Suprapubic skin (tissue), 4 donors: Measurements from ENCODE around the gene CCSER2. TPM values are rescaled to one million over a fixed set of nuclear protein-coding genes. Genes with fewer than 3 reads are reported as not detected.

Source experiments
- DNase-seq, 2 donors: peaks; one replicate each; pipeline ENCODE4 v3.0.0-alpha.2; 2019; ENCODE audit warnings: low spot score in 2 of 2
- H3K27ac ChIP-seq: fragments of 200-600 bp; sonication (generic); one replicate; pipeline ENCODE4 v1.5.1; 2019
- H3K27me3 ChIP-seq: fragments of 200-600 bp; sonication (generic); one replicate; pipeline ENCODE4 v1.5.1; 2019
- H3K36me3 ChIP-seq: fragments of 200-600 bp; sonication (generic); one replicate; pipeline ENCODE4 v1.5.1; 2019
- H3K4me1 ChIP-seq: fragments of 200-600 bp; sonication (generic); one replicate; pipeline ENCODE4 v1.5.1; 2019
- H3K4me3 ChIP-seq: fragments of 200-600 bp; sonication (generic); one replicate; pipeline ENCODE4 v1.5.1; 2019; ENCODE audit warnings: mild to moderate bottlenecking
- H3K9me3 ChIP-seq: fragments of 200-600 bp; sonication (generic); one replicate; pipeline ENCODE4 v1.5.1; 2019
- EP300 ChIP-seq: sonication (generic); formaldehyde crosslinking; IDR thresholded peaks from one replicate; pipeline ENCODE4 v1.6.1; 2017; ENCODE audit warnings: antibody characterized with exemption
- POLR2A ChIP-seq, 2 donors: fragments of 450-650 bp; IDR thresholded peaks; one replicate each; pipeline ENCODE4 v1.6.1; 2017; ENCODE audit warnings: antibody characterized with exemption in 2 of 2, mild to moderate bottlenecking in 2 of 2, moderate library complexity in 2 of 2
- POLR2AphosphoS5 ChIP-seq, 3 donors: sonication (generic); formaldehyde crosslinking; IDR thresholded peaks; one replicate each; pipeline ENCODE4 v1.6.1; 2017; ENCODE audit warnings: antibody characterized with exemption in 3 of 3
- WGBS: methylation state at CpG from one replicate; pipeline ENCODE4 v1.1.5; 2018; 5-methylcytosine and 5-hydroxymethylcytosine counted together
- total RNA-seq, 4 donors: library from RNA; depleted of rRNA; stranded (reverse); fragments of >200 nt; gene quantifications; one replicate each; pipeline ENCODE4 v1.1.0, GENCODE V29; 2016
- TF ChIP-seq, protein P1 (sequence below), 2 donors: fragments of 200-600 bp in 1 of 2; fragments of 450-650 bp in 1 of 2; sonication (generic) in 1 of 2; IDR thresholded peaks; one replicate each; pipeline ENCODE4 v1.5.1; 2016 to 2019; ENCODE audit warnings: antibody characterized with exemption in 2 of 2, mild to moderate bottlenecking in 1 of 2, moderate library complexity in 1 of 2

The CCSER2 gene
- total RNA-seq, 4 donors from 2014 or later, result 39.8 to 52.7 (median 47.9) TPM

DNA sequence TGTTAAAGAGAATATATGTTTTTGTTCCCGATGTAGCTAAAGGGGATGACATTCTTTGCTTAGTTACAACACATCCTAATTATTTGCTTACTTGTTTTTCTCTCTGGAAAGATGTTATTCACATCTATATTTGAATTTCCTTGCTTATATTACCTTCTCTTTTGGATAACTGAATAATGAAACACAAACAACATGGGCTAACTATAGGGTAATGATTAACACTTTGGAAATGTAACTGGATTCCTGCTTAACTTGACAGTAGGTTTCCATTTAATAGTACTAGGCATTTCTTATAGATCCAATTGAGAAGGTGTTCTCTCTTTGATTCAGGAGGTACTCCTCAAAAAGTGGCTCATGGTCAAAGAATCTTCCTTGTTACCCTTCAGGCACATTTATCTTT, 141.1 kb downstream of the CCSER2 start:
- peaks cover 16% of the 10 kb centered on the region for H3K36me3 ChIP-seq
- no peak for DNase-seq
- no peak overlapping the region for H3K4me3 ChIP-seq
- no peaks in the 10 kb centered on the region for H3K9me3 ChIP-seq
- no peaks in the 10 kb centered on the region for H3K27me3 ChIP-seq
- TF ChIP-seq, protein P1, sequence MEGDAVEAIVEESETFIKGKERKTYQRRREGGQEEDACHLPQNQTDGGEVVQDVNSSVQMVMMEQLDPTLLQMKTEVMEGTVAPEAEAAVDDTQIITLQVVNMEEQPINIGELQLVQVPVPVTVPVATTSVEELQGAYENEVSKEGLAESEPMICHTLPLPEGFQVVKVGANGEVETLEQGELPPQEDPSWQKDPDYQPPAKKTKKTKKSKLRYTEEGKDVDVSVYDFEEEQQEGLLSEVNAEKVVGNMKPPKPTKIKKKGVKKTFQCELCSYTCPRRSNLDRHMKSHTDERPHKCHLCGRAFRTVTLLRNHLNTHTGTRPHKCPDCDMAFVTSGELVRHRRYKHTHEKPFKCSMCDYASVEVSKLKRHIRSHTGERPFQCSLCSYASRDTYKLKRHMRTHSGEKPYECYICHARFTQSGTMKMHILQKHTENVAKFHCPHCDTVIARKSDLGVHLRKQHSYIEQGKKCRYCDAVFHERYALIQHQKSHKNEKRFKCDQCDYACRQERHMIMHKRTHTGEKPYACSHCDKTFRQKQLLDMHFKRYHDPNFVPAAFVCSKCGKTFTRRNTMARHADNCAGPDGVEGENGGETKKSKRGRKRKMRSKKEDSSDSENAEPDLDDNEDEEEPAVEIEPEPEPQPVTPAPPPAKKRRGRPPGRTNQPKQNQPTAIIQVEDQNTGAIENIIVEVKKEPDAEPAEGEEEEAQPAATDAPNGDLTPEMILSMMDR (IDR thresholded peaks at IDR 0.05), result no peak
- TF ChIP-seq EP300 (no peak), POLR2AphosphoS5 (IDR thresholded peaks at IDR 0.05) (no peak), POLR2A (IDR thresholded peaks at IDR 0.05) (no peak)
- 82% methylated on average over 1 of the region's 1 CpG for WGBS
- H3K27ac ChIP-seq, result no peak overlapping the region
- H3K4me1 ChIP-seq, result no peaks in the 10 kb centered on the region

DNA sequence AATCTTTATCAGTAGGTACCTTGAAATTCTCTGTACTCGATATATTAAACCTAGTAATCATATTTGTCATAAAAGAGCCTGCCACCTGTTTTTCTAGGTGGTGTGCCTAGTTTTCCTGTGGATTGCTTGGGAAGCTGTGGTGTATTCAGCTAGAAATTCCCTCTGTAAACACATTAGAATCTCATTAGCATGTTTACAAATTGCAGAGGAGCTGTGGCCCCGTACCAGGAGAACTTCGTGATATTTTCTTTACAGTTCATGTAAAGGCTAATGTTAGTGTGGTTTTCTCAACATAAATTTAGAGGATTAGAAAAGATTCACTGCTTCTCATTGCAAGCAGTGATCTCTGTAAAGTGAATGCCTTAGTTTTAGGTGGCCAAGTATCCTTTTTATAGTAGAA, 144.7 kb downstream of the CCSER2 start:
- Histone ChIP-seq H3K9me3 (no peaks in the 10 kb centered on the region), H3K4me3 (no peak overlapping the region), H3K4me1 (no peaks in the 10 kb centered on the region), H3K36me3 (peaks cover 11% of the 10 kb centered on the region), H3K27me3 (no peaks in the 10 kb centered on the region), H3K27ac (no peak overlapping the region)
- DNase-seq, result no peak
- TF ChIP-seq EP300, result no peak
- TF ChIP-seq, protein P1 (IDR thresholded peaks at IDR 0.05), result no peak
- TF ChIP-seq POLR2A (IDR thresholded peaks at IDR 0.05), result no peak
- no peak for TF ChIP-seq POLR2AphosphoS5 (IDR thresholded peaks at IDR 0.05)
- 87% methylated on average over 3 of the region's 3 CpGs for WGBS

DNA sequence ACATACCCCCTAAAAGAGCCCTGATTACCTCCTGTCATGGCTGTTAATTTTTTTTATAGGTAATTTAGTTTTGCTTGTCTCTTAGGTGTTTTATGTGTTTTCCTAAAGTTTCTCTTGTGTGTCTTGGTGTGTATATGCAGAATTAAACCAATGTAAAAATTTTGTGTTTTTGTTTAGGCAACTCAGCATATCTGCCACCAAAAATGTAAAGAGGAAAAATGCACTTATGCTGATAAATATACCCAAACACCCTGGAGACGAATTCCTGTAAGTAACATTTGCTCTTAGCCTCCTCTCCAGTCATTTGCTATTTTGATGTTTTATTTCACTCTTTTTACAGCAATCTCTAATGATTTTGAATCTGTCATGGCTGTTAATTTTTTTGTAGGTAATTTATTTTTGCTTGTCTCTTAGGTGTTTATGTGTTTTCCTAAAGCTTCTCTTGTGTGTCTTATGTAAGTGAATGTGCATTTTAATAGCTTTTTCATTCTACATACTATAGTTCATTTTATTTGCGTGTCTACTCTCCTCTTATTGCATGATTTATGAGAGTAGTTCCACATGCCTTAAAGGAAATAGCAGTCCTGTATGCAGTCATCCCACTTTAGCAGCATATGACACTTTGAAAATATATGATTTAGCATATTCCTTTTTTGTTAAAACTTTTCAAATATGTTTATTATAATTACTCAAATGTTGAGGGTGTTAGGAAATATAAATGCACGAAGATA, 149.2 kb downstream of the CCSER2 start:
- TF ChIP-seq POLR2AphosphoS5 (IDR thresholded peaks at IDR 0.05), result no peak
- TF ChIP-seq, protein P1 (IDR thresholded peaks at IDR 0.05), result no peak
- no peak for TF ChIP-seq EP300
- TF ChIP-seq POLR2A (IDR thresholded peaks at IDR 0.05), result no peak
- WGBS, result 61% methylated on average over 3 of the region's 3 CpGs
- no peaks in the 10 kb centered on the region for H3K9me3 ChIP-seq
- H3K27ac ChIP-seq, result no peak overlapping the region
- no peaks in the 10 kb centered on the region for H3K4me1 ChIP-seq
- no peak overlapping the region for H3K4me3 ChIP-seq
- no peaks in the 10 kb centered on the region for H3K27me3 ChIP-seq
- H3K36me3 ChIP-seq, result peaks cover 13% of the 10 kb centered on the region
- DNase-seq, result no peak

DNA sequence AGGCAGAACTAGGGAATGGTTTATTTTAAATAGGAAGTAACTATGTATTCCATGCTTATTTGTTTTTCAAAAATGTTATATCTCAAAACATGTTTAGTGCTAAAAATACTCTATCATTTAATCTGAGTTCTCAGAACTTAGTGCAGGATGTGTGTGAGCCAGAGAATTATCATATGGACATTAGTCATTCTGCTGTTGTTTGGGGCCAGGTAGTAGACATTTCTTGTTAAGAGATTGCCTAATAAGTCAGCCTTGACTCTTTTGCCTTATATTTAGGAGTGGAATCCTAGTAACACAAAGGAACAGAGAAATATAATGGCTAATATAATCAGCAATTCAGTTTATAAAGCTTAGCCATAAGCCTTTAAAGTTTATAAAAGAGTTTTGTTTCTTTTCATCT, 149.8 kb downstream of the CCSER2 start:
- no peak for DNase-seq
- Histone ChIP-seq H3K9me3 (no peaks in the 10 kb centered on the region), H3K4me3 (no peak overlapping the region), H3K4me1 (no peaks in the 10 kb centered on the region), H3K27me3 (no peaks in the 10 kb centered on the region), H3K27ac (no peak overlapping the region), H3K36me3 (peaks cover 13% of the 10 kb centered on the region)
- TF ChIP-seq, protein P1 (IDR thresholded peaks at IDR 0.05), result no peak
- TF ChIP-seq POLR2A (IDR thresholded peaks at IDR 0.05), result no peak
- TF ChIP-seq POLR2AphosphoS5 (IDR thresholded peaks at IDR 0.05), result no peak
- TF ChIP-seq EP300, result no peak

DNA sequence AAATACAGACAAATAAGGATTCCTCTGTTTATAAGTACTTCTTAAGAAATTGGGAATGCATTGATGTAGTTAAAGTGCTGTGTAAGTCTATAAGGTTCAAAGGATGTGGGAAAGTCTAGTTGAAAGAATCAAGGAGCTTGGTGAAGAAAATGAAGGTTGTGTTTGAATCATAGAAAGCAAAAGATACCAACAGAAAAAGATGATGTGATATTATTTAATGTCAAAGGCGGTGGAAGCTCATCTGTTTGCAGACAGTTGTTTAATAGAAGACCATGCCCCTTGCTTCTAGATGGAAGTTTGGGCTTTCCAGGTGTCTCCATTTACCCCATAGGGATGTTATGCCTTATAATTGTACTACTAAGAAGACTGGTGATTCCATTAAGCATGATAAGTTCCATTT, 150.3 kb downstream of the CCSER2 start:
- no peaks in the 10 kb centered on the region for H3K9me3 ChIP-seq
- no peak for DNase-seq
- no peak overlapping the region for H3K27ac ChIP-seq
- no peaks in the 10 kb centered on the region for H3K27me3 ChIP-seq
- H3K4me1 ChIP-seq, result no peaks in the 10 kb centered on the region
- H3K36me3 ChIP-seq, result peaks cover 13% of the 10 kb centered on the region
- 89% methylated on average over 1 of the region's 1 CpG for WGBS
- no peak overlapping the region for H3K4me3 ChIP-seq
- TF ChIP-seq POLR2A (IDR thresholded peaks at IDR 0.05) (no peak), EP300 (no peak), POLR2AphosphoS5 (IDR thresholded peaks at IDR 0.05) (no peak)
- TF ChIP-seq, protein P1 (IDR thresholded peaks at IDR 0.05), result no peak
